Spinal cord (tissue), 10 donors: ENCODE results near the gene OLFM1. TPM values are rescaled to one million over a fixed set of nuclear protein-coding genes. Genes with fewer than 3 reads are reported as not detected.
A peak's percentile ranks its signal among the peaks of the same experiment; 100 is the strongest.

Source experiments
- DNase-seq, 6 donors: peaks; one replicate each; pipeline versions ENCODE4 v3.0.0 to v3.0.0-alpha.2; 2013 to 2015; ENCODE audit warnings: low spot score in 6 of 6, low read depth in 4 of 6
- H3K27ac ChIP-seq: one replicate; pipeline ENCODE4 v1.5.1; 2013; ENCODE audit warnings: low read depth, low read length, control low read depth
- H3K27me3 ChIP-seq: one replicate; pipeline ENCODE4 v1.6.1; 2013; ENCODE audit warnings: low read length; ENCODE audit not compliant: control insufficient read depth, insufficient read depth
- H3K36me3 ChIP-seq: one replicate; pipeline ENCODE4 v1.6.1; 2013; ENCODE audit warnings: low read length; ENCODE audit not compliant: control insufficient read depth, insufficient read depth
- H3K4me1 ChIP-seq: one replicate; pipeline ENCODE4 v1.6.1; 2013; ENCODE audit warnings: low read length; ENCODE audit not compliant: control insufficient read depth, insufficient read depth
- H3K4me3 ChIP-seq: one replicate; pipeline ENCODE4 v1.5.1; 2013; ENCODE audit warnings: low read depth, low read length, control low read depth
- H3K9me3 ChIP-seq: one replicate; pipeline ENCODE4 v1.6.1; 2013; ENCODE audit warnings: low read length; ENCODE audit not compliant: control insufficient read depth, insufficient read depth
- WGBS: methylation state at CpG from one replicate; pipeline ENCODE4 v1.1.5; 2013; ENCODE audit warnings: missing lambda C conversion rate; ENCODE audit not compliant: insufficient coverage; 5-methylcytosine and 5-hydroxymethylcytosine counted together
- polyA plus RNA-seq, 2 donors: library from polyadenylated mRNA; unstranded; fragments of 120-200 nt; gene quantifications; one replicate each; pipeline ENCODE4 v1.2.1, GENCODE V29; 2013; ENCODE audit not compliant: insufficient read length in 2 of 2
- total RNA-seq, 2 donors: library from RNA; depleted of rRNA in 1 of 2; stranded (reverse); fragments of 120-200 nt in 1 of 2; fragments of >200 nt in 1 of 2; gene quantifications; one replicate each; pipeline versions ENCODE4 v1.2.3 to v1.2.4, GENCODE V29; 2013 to 2014
- donor health status: healthy.

Gene OLFM1
- total and polyA plus RNA-seq, 4 donors, result 52.5 to 321 (median 205) TPM

GRCh38 chr9:135080286-135081263 is 6.9 kb upstream of the OLFM1 start:
- DNase-seq, result peak in 1 of 6 donors; percentile 54
- no peak overlapping the region for H3K27ac ChIP-seq
- H3K27me3 ChIP-seq, result peaks cover 4% of the 10 kb centered on the region
- H3K4me3 ChIP-seq, result no peak overlapping the region
- peaks cover 13% of the 10 kb centered on the region for H3K36me3 ChIP-seq
- H3K4me1 ChIP-seq, result peaks cover 47% of the 10 kb centered on the region
- no peaks in the 10 kb centered on the region for H3K9me3 ChIP-seq
- 48% methylated on average over 9 of the region's 26 CpGs for WGBS

GRCh38 chr9:135081264-135081660 is 6.2 kb upstream of the OLFM1 start:
- H3K27ac ChIP-seq, result no peak overlapping the region
- no peak for DNase-seq
- H3K9me3 ChIP-seq, result no peaks in the 10 kb centered on the region
- WGBS, result 88% methylated on average over 15 of the region's 15 CpGs
- H3K4me3 ChIP-seq, result no peak overlapping the region
- peaks cover 13% of the 10 kb centered on the region for H3K36me3 ChIP-seq
- H3K4me1 ChIP-seq, result peaks cover 49% of the 10 kb centered on the region
- H3K27me3 ChIP-seq, result peaks cover 3% of the 10 kb centered on the region

DNA sequence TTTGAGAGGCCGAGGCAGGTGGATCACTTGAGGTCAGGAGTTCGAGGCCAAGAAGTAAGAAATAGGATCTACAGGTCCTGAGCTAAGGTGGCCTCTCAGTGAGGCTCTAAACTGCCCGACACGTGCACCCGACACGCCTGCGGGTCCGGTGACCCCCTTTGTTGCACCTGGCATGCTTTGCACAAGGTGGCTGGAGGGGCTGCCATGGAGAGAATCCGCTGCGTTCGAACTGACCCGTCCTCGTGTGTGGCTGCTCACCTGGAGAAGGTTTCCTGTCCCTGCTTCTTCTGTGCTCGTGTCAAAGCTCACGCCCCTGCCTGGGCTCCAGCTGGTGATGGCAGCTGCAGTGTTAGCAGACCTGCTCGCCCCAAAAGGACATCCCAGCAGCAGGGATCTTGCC is 5.7 kb upstream of the OLFM1 start:
- H3K4me3 ChIP-seq, result no peak overlapping the region
- H3K36me3 ChIP-seq, result peaks cover 13% of the 10 kb centered on the region
- H3K9me3 ChIP-seq, result no peaks in the 10 kb centered on the region
- DNase-seq, result no peak
- peaks cover 49% of the 10 kb centered on the region for H3K4me1 ChIP-seq
- no peak overlapping the region for H3K27ac ChIP-seq
- WGBS, result 94% methylated on average over 16 of the region's 16 CpGs
- peaks cover 6% of the 10 kb centered on the region for H3K27me3 ChIP-seq

- peaks cover 10% of the 10 kb centered on the region for H3K36me3 ChIP-seq
- H3K27ac ChIP-seq, result no peak overlapping the region
- H3K27me3 ChIP-seq, result peaks cover 11% of the 10 kb centered on the region
- no peak overlapping the region for H3K4me3 ChIP-seq
- no peak for DNase-seq
- 66% methylated on average over 6 of the region's 7 CpGs for WGBS
- no peaks in the 10 kb centered on the region for H3K9me3 ChIP-seq
- peaks cover 47% of the 10 kb centered on the region for H3K4me1 ChIP-seq
Measured at GRCh38 chr9:135082536-135082935, 4.9 kb upstream of the OLFM1 start.

DNA sequence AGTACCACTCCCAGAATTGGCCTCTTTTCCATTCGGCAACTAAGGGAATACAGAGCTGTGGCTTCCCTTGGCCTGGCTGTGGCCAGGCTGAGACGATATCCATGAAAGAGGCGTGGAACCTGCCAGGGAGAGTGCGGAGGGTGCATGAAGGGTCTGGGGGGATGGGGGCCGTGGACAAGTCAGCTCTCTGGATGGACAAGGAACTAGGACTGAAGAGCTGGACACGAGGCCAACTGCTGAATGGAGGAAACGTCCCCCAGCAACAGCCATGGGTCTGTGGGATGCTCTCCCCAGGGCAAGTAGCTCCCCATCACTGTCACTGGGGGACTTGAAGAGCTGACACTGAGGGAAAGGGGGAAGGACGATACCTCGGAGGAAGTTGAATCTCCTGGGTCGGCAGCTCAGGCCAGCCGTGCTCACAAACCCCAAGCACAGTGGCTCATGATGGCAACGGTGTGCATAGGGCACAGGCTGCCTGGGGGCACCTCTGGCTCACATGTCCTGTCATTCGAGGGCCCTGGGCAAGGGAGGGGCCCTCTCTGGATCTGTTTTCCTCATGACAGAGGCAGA is 4.1 kb upstream of the OLFM1 start:
- DNase-seq, result no peak
- WGBS, result 78% methylated on average over 10 of the region's 13 CpGs
- peaks cover 13% of the 10 kb centered on the region for H3K27me3 ChIP-seq
- no peaks in the 10 kb centered on the region for H3K9me3 ChIP-seq
- no peak overlapping the region for H3K4me3 ChIP-seq
- H3K36me3 ChIP-seq, result peaks cover 10% of the 10 kb centered on the region
- H3K4me1 ChIP-seq, result peaks cover 43% of the 10 kb centered on the region
- no peak overlapping the region for H3K27ac ChIP-seq

DNA sequence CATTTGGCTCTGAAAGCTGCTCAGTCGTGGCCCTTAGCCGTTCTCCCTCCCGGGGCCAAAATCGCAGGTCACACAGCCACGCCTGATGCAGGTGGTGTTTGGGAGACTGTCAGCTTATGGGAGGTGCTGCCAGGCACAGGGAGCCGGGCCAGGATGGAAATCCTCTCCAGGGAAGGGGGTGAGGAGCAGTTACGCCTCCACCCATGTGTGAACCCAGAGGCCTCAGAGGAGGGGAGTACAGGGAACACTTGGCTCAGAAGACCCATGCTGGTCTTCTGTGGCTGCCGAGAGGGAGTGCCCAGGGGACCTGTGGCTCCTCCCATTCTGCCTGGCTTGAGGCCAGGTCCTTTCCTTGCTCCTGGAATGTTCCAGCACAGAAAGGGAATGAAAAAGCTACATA is 3.6 kb upstream of the OLFM1 start:
- 66% methylated on average over 6 of the region's 8 CpGs for WGBS
- Histone ChIP-seq H3K36me3 (peaks cover 10% of the 10 kb centered on the region), H3K4me1 (peaks cover 48% of the 10 kb centered on the region), H3K4me3 (no peak overlapping the region), H3K9me3 (no peaks in the 10 kb centered on the region), H3K27me3 (peaks cover 18% of the 10 kb centered on the region), H3K27ac (no peak overlapping the region)
- no peak for DNase-seq

DNA sequence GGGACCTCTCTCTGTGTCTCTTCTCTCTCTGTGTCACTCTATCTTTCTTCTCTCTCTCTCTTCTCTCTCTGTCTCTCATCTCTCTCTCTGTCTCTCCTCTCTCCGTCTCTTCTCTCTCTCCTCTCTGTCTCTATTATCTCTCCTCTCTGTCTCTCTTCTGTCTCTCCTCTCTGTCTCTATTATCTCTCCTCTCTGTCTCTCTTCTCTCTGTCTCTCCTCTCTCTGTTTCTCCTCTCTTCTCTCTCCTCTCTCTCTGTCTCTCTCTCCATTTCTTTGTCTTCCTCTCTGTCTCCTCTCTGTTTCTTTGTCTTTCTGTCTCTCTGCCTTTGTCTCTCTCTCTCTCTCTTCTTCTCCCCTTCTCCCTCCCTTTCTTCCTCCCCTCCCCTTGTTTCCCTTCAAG is 3.2 kb upstream of the OLFM1 start:
- DNase-seq, result no peak
- peaks cover 52% of the 10 kb centered on the region for H3K4me1 ChIP-seq
- H3K27ac ChIP-seq, result no peak overlapping the region
- peaks cover 22% of the 10 kb centered on the region for H3K27me3 ChIP-seq
- whole genome bisulfite sequencing, result 90% methylated on average over 1 of the region's 1 CpG
- H3K4me3 ChIP-seq, result no peak overlapping the region
- peaks cover 10% of the 10 kb centered on the region for H3K36me3 ChIP-seq
- no peaks in the 10 kb centered on the region for H3K9me3 ChIP-seq

- H3K4me1 ChIP-seq, result peaks cover 53% of the 10 kb centered on the region
- H3K27me3 ChIP-seq, result peaks cover 28% of the 10 kb centered on the region
- H3K27ac ChIP-seq, result no peak overlapping the region
Measured at GRCh38 chr9:135084881-135085760, 2.3 kb upstream of the OLFM1 start.

GRCh38 chr9:135085830-135086546 is 1.5 kb upstream of the OLFM1 start:
- DNase-seq, result peak; percentile 69 to 95 (median 76)
- Histone ChIP-seq H3K36me3 (peaks cover 20% of the 10 kb centered on the region), H3K4me1 (peaks cover 47% of the 10 kb centered on the region), H3K27ac (no peak overlapping the region), H3K27me3 (peaks cover 28% of the 10 kb centered on the region), H3K9me3 (no peaks in the 10 kb centered on the region), H3K4me3 (peak overlapping the region; percentile 1)
- WGBS, result 11% methylated on average over 21 of the region's 30 CpGs

More at GRCh38 chr9:135084881-135085760, 2.3 kb upstream of the OLFM1 start:
- peak in 1 of 6 donors; percentile 70 for DNase-seq
- Histone ChIP-seq H3K4me3 (no peak overlapping the region), H3K9me3 (no peaks in the 10 kb centered on the region), H3K36me3 (peaks cover 12% of the 10 kb centered on the region)
- 85% methylated on average over 18 of the region's 20 CpGs for WGBS
